ENCODE data around the gene TRAIP. TPM values are rescaled to one million over a fixed set of nuclear protein-coding genes. Genes with fewer than 3 reads are reported as not detected.
A peak's percentile ranks its signal among the peaks of the same experiment; 100 is the strongest.

TRAIP gene
- total and polyA plus RNA-seq, 2 experiments from 2014 or later: 6.7 to 13.3 TPM

DNA sequence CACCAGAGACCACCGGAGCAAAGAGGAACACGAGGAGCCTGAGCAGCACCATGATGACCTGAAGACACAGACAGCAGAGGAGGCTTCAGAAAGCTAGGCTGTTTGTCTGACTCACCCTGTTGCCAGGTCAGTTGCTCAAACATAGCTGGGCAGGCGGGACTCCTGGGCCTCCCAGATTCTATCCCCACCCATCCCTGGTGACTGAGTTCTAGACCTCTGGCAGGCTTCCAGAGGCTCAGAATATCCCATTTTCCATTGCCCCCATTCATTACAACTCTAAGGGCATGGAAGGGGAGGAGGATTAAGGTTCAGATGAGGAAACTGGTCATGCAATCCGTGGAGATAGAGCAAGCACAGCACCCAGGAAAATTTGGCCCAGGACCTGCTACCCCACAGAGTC is 56.6 kb downstream of the TRAIP start, which contains the start of gene CDHR4:
CDHR4 (minus strand) TSS at position 113 of the 400 bp plus-strand sequence; CDS start at position 52, 61 bp downstream.
- DNase-seq (ENCODE audit: low read depth in 1 of 2, low spot score in 1 of 2): peak in 1 of 2 donors; percentile 71
- no peaks in the 10 kb centered on the region for H3K36me3 ChIP-seq
- TF ChIP-seq, protein P1, sequence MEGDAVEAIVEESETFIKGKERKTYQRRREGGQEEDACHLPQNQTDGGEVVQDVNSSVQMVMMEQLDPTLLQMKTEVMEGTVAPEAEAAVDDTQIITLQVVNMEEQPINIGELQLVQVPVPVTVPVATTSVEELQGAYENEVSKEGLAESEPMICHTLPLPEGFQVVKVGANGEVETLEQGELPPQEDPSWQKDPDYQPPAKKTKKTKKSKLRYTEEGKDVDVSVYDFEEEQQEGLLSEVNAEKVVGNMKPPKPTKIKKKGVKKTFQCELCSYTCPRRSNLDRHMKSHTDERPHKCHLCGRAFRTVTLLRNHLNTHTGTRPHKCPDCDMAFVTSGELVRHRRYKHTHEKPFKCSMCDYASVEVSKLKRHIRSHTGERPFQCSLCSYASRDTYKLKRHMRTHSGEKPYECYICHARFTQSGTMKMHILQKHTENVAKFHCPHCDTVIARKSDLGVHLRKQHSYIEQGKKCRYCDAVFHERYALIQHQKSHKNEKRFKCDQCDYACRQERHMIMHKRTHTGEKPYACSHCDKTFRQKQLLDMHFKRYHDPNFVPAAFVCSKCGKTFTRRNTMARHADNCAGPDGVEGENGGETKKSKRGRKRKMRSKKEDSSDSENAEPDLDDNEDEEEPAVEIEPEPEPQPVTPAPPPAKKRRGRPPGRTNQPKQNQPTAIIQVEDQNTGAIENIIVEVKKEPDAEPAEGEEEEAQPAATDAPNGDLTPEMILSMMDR (IDR thresholded peaks at IDR 0.05; ENCODE audit: low read depth, low read length): no peak

DNA sequence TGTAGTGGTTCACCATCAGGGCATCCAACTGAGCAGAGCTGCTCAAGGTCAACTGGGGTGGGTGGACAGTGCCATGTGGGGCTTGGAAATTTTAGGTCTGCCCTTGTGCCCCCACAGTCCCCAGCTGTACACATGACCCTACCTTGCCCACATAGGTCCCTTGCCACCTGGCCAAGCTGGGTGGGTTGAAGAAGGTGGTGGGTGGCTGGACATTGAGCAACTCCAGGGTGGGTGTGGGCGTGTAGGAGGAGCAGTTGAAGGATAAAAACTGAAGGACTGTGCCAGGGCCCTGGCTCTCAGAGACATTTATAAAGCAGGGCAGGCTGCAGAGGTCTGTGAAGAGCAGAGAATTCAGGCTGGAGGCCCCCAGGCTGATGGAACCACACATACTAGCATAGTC is 57.3 kb downstream of the TRAIP start:
- Histone ChIP-seq H3K4me3 (no peak overlapping the region), H3K9me3 (ENCODE audit: low read depth) (no peaks in the 10 kb centered on the region), H3K36me3 (no peaks in the 10 kb centered on the region), H3K4me1 (ENCODE audit: low read depth) (no peaks in the 10 kb centered on the region), H3K27ac (no peak overlapping the region), H3K27me3 (peaks cover 21% of the 10 kb centered on the region)
- TF ChIP-seq, protein P1 (IDR thresholded peaks at IDR 0.05; ENCODE audit: low read depth, low read length): no peak
- no peak for DNase-seq (ENCODE audit: low read depth in 1 of 2, low spot score in 1 of 2)

More for the DNA sequence above, 56.6 kb downstream of the TRAIP start, which contains the start of gene CDHR4:
- Histone ChIP-seq H3K4me1 (ENCODE audit: low read depth) (peaks cover under 1% of the 10 kb centered on the region), H3K27ac (no peak within 1 kb of the TSS), H3K4me3 (no peak within 1 kb of the TSS), H3K27me3 (peaks cover 25% of the 10 kb centered on the region), H3K9me3 (ENCODE audit: low read depth) (no peaks in the 10 kb centered on the region)

DNA sequence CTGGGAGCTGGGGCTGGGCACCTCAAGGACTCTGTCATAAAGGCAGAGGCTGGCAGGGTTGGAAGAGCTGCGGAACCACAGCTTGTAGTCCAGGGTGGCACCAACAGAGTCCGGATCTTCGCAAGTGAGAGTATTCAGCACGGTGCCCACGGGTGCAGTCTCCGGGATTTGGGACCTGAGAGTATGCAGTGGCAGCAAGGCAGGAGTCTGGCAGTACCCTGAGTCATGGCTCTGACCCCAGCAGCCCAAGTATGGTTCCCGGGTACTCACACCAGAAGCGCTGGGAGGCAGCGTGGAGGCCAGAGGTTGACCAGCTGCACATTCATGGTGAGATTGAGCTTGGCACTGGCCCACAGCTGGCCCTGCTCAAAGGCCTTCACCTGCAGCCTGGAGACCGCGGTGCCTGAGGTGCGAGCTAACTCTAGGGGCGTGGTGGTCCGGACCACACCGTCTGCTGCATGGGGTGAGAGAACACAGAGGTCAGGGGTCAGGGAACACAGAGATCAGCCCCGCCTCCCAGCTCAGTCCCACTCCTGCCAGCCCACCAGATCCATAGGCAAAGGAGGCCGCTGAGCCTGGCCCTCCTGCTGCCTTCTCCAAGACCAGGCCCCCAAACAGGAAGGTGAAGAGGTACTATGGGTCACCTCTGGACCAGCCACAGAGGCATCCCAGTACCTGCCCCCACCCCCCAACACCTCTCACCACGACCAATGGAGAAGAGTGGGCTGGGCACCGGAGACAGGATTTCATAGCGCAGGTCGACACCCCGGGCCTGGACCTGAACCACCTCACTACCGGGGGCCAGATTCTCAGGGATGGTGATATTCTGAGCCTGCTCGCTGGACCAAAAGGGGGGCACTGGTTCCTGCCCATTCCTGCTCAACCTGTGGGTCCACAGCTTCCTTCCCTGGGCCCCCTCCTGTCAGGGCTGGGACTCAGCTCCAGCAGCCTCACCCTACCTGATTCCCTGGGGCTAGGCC is 61.1 kb downstream of the TRAIP start:
- Histone ChIP-seq H3K4me3 (no peak overlapping the region), H3K9me3 (ENCODE audit: low read depth) (no peaks in the 10 kb centered on the region), H3K27me3 (no peaks in the 10 kb centered on the region), H3K4me1 (ENCODE audit: low read depth) (no peaks in the 10 kb centered on the region), H3K27ac (no peak overlapping the region), H3K36me3 (no peaks in the 10 kb centered on the region)
- no peak for DNase-seq (ENCODE audit: low read depth in 1 of 2, low spot score in 1 of 2)
- TF ChIP-seq, protein P1 (IDR thresholded peaks at IDR 0.05; ENCODE audit: low read depth, low read length): no peak

DNA sequence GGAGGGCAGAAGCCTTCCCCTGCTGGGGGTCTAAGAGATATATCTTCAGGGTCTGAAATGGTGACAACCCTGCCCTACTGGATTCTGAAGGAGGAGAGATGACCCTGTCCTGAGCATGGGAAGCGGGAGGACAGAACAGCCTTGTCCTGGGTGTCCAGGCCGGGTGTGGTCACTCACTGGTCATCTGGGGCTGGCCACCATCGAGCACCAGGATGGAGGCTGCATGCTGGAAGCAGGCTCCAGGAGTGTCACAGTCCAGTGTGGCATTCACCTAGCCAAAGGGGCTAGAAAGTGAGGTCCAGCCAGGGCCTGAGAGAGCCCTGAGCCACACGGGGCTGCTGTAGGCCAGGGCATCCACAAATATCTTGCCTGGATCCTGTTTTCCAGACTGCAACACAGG is 61.9 kb downstream of the TRAIP start:
- TF ChIP-seq, protein P1 (IDR thresholded peaks at IDR 0.05; ENCODE audit: low read depth, low read length): no peak
- Histone ChIP-seq H3K27ac (no peak overlapping the region), H3K27me3 (no peaks in the 10 kb centered on the region), H3K4me3 (no peak overlapping the region), H3K36me3 (no peaks in the 10 kb centered on the region), H3K4me1 (ENCODE audit: low read depth) (no peaks in the 10 kb centered on the region), H3K9me3 (ENCODE audit: low read depth) (no peaks in the 10 kb centered on the region)
- DNase-seq (ENCODE audit: low read depth in 1 of 2, low spot score in 1 of 2): no peak

DNA sequence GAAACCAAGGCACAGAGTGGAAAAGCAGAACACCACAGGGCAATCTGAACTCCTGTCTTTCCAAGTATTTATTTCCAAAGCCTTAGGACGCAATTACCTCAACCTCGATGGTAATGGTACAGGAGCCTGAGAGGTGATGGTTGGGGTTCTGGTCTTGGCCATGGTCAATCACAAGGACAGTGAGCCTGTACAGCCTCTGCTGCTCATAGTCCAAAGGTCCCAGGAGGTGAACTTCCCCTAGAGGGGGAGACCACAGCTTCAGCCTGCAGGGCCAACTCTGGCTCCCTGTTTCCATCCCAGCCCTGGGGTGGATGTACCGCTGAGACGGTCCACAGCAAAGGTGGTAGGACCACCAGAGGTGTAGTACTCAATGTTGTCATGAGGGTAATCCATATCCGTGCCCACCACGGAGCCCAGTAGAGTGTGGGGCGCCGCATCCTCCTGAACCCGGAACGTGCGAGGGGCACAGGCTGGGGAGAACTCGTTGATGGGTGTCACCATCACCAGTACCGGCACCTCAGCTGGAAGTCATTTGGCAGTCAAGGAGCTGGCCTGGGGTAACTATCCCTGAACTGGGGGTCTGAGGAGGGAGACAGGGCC is 62.8 kb downstream of the TRAIP start:
- TF ChIP-seq, protein P1 (IDR thresholded peaks at IDR 0.05; ENCODE audit: low read depth, low read length): no peak
- no peak for DNase-seq (ENCODE audit: low read depth in 1 of 2, low spot score in 1 of 2)
- Histone ChIP-seq H3K27ac (no peak overlapping the region), H3K4me3 (no peak overlapping the region), H3K27me3 (no peaks in the 10 kb centered on the region), H3K4me1 (ENCODE audit: low read depth) (no peaks in the 10 kb centered on the region), H3K9me3 (ENCODE audit: low read depth) (no peaks in the 10 kb centered on the region), H3K36me3 (no peaks in the 10 kb centered on the region)

Data from cardiac muscle cell (in vitro differentiated cells and primary cell).